ENCODE data around the gene CAMKMT.

Gene CAMKMT

GRCh38 chr2:44650796-44651195, 289.0 kb downstream of the CAMKMT start:
- Histone ChIP-seq H3K4me2 (ENCODE audit: low read depth, low read length) (no peak overlapping the region), H4K20me1 (ENCODE audit: insufficient read depth, low read length) (no peaks in the 10 kb centered on the region), H3K4me1 (ENCODE audit: low read length) (peaks cover 25% of the 10 kb centered on the region), H3K9me2 (replicated peaks; ENCODE audit: insufficient read depth, low read length) (no peaks in the 10 kb centered on the region), H2AFZ (ENCODE audit: low read length) (no peak overlapping the region), H3K36me3 (replicated peaks; ENCODE audit: insufficient read depth, low read length) (no peaks in the 10 kb centered on the region), H3K27ac (ENCODE audit: low read length) (no peak overlapping the region), H3K4me3 (ENCODE audit: low read length) (no peak overlapping the region), H3K79me2 (ENCODE audit: low read length) (no peaks in the 10 kb centered on the region), H3F3A (ENCODE audit: insufficient read depth, low read length) (peaks cover 5% of the 10 kb centered on the region; the same call in 1 of the 2 replicates), H3K9me3 (replicated peaks; ENCODE audit: insufficient read depth, low read length) (no peaks in the 10 kb centered on the region), H3K9ac (ENCODE audit: low read length) (no peak overlapping the region), H3K27me3 (replicated peaks; ENCODE audit: insufficient read depth, low read length) (no peaks in the 10 kb centered on the region)
- TF ChIP-seq EZH2phosphoT487 (IDR thresholded peaks at IDR 0.05; ENCODE audit: low read length) (no peak), CTCF (IDR thresholded peaks at IDR 0.05; ENCODE audit: low read length) (no peak), EZH2 (optimal IDR thresholded peaks at IDR 0.05; ENCODE audit: low read depth, low read length) (no peak)
- no peak for DNase-seq

GRCh38 chr2:44651974-44652373, 290.2 kb downstream of the CAMKMT start:
- Histone ChIP-seq H3K27me3 (replicated peaks; ENCODE audit: insufficient read depth, low read length) (no peaks in the 10 kb centered on the region), H3K4me3 (ENCODE audit: low read length) (no peak overlapping the region), H3F3A (ENCODE audit: insufficient read depth, low read length) (no peaks in the 10 kb centered on the region), H3K79me2 (ENCODE audit: low read length) (no peaks in the 10 kb centered on the region), H3K9ac (ENCODE audit: low read length) (no peak overlapping the region), H3K27ac (ENCODE audit: low read length) (no peak overlapping the region), H2AFZ (ENCODE audit: low read length) (no peak overlapping the region), H3K9me2 (replicated peaks; ENCODE audit: insufficient read depth, low read length) (no peaks in the 10 kb centered on the region), H3K4me2 (ENCODE audit: low read depth, low read length) (no peak overlapping the region), H3K36me3 (replicated peaks; ENCODE audit: insufficient read depth, low read length) (no peaks in the 10 kb centered on the region), H3K4me1 (ENCODE audit: low read length) (peaks cover 17% of the 10 kb centered on the region), H4K20me1 (ENCODE audit: insufficient read depth, low read length) (no peaks in the 10 kb centered on the region), H3K9me3 (replicated peaks; ENCODE audit: insufficient read depth, low read length) (no peaks in the 10 kb centered on the region)
- no peak for TF ChIP-seq EZH2phosphoT487 (IDR thresholded peaks at IDR 0.05; ENCODE audit: low read length)
- TF ChIP-seq EZH2 (optimal IDR thresholded peaks at IDR 0.05; ENCODE audit: low read depth, low read length), result no peak
- TF ChIP-seq CTCF (IDR thresholded peaks at IDR 0.05; ENCODE audit: low read length), result no peak
- DNase-seq, result no peak

GRCh38 chr2:44652701-44653100, 291.0 kb downstream of the CAMKMT start:
- H3K36me3 ChIP-seq (replicated peaks; ENCODE audit: insufficient read depth, low read length), result no peaks in the 10 kb centered on the region
- no peak overlapping the region for H3K4me3 ChIP-seq (ENCODE audit: low read length)
- H3K9me2 ChIP-seq (replicated peaks; ENCODE audit: insufficient read depth, low read length), result no peaks in the 10 kb centered on the region
- DNase-seq, result no peak
- no peak overlapping the region for H3K27ac ChIP-seq (ENCODE audit: low read length)
- no peak overlapping the region for H3K9ac ChIP-seq (ENCODE audit: low read length)
- TF ChIP-seq CTCF (IDR thresholded peaks at IDR 0.05; ENCODE audit: low read length) (no peak), EZH2 (optimal IDR thresholded peaks at IDR 0.05; ENCODE audit: low read depth, low read length) (no peak), EZH2phosphoT487 (IDR thresholded peaks at IDR 0.05; ENCODE audit: low read length) (no peak)
- H3K4me1 ChIP-seq (ENCODE audit: low read length), result peaks cover 13% of the 10 kb centered on the region
- H4K20me1 ChIP-seq (ENCODE audit: insufficient read depth, low read length), result no peaks in the 10 kb centered on the region
- no peak overlapping the region for H3K4me2 ChIP-seq (ENCODE audit: low read depth, low read length)
- H3K9me3 ChIP-seq (replicated peaks; ENCODE audit: insufficient read depth, low read length), result no peaks in the 10 kb centered on the region
- H2AFZ ChIP-seq (ENCODE audit: low read length), result no peak overlapping the region
- no peaks in the 10 kb centered on the region for H3K79me2 ChIP-seq (ENCODE audit: low read length)
- no peaks in the 10 kb centered on the region for H3K27me3 ChIP-seq (replicated peaks; ENCODE audit: insufficient read depth, low read length)
- no peaks in the 10 kb centered on the region for H3F3A ChIP-seq (ENCODE audit: insufficient read depth, low read length)
